Spleen (tissue), 7 donors: ENCODE data around the gene TBX20.
"Not testable (repeated sequence)": the region's sequence is repeated elsewhere in the genome, so short reads cannot be mapped to it uniquely, and the experiment has no call there.

Experiments
- POLR2AphosphoS5 ChIP-seq, 3 donors: sonication (generic); formaldehyde crosslinking; IDR thresholded peaks; one replicate each; pipeline ENCODE4 v1.5.1; 2017; ENCODE audit warnings: antibody characterized with exemption in 3 of 3
- TF ChIP-seq, protein P1 (sequence below), 11 experiments: fragments of 200-600 bp in 7 of 11; fragments of 450-650 bp in 4 of 11; sonication (generic) in 4 of 11; IDR thresholded peaks in 8 of 11; conservative IDR thresholded peaks in 3 of 11; 1 replicate in 7 of 11; 2 replicates in 4 of 11; pipeline versions ENCODE4 v1.4.0 to v1.8.0; 2016 to 2021; ENCODE audit warnings: antibody characterized with exemption in 11 of 11, inconsistent platforms in 4 of 11, mild to moderate bottlenecking in 1 of 11
- donor health status: DM: no; HTN: no; CAD: no; lungs with moderate emphysema.
- donor health status: DM: no; HTN: no; CAD: no.
- donor health status: DM: no; HTN: no; CAD: no.

DNA sequence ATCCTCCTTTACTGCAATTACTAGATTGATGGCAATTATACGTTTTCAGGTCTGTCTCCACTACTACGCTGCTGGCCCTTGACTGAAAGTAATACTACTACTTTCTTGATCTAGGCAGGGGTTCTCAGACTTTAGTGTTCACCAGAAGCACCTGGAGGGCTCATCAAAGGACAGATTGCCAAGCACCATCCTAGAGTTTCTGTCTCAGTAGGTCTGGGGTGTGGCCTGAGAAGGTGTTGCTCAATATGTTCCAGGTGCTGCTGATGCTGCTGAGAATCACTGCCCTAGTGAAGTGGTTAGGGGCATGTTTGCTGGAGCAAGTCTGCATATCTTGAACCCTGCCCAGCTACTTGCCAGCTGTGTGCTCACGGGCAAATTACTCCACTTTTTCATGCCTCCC, 37.9 kb downstream of the TBX20 start:
- TF ChIP-seq, protein P1, sequence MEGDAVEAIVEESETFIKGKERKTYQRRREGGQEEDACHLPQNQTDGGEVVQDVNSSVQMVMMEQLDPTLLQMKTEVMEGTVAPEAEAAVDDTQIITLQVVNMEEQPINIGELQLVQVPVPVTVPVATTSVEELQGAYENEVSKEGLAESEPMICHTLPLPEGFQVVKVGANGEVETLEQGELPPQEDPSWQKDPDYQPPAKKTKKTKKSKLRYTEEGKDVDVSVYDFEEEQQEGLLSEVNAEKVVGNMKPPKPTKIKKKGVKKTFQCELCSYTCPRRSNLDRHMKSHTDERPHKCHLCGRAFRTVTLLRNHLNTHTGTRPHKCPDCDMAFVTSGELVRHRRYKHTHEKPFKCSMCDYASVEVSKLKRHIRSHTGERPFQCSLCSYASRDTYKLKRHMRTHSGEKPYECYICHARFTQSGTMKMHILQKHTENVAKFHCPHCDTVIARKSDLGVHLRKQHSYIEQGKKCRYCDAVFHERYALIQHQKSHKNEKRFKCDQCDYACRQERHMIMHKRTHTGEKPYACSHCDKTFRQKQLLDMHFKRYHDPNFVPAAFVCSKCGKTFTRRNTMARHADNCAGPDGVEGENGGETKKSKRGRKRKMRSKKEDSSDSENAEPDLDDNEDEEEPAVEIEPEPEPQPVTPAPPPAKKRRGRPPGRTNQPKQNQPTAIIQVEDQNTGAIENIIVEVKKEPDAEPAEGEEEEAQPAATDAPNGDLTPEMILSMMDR (IDR thresholded peaks at IDR 0.05 in 8 of 11, conservative IDR thresholded peaks at IDR 0.05 in 3 of 11), result not testable (repeated sequence)
- TF ChIP-seq POLR2AphosphoS5 (IDR thresholded peaks at IDR 0.05), result not testable (repeated sequence)
